ENCODE measurements around the gene PIEZO2. TPM values are rescaled to one million over a fixed set of nuclear protein-coding genes. Genes with fewer than 3 reads are reported as not detected.

Gene PIEZO2
- total RNA-seq, 4 donors from 2014 or later, result 0.64 to 1.8 (median 1.6) TPM

- no peak overlapping the region for H3K4me3 ChIP-seq
- TF ChIP-seq CTCF (IDR thresholded peaks at IDR 0.05) (no peak), EP300 (IDR thresholded peaks at IDR 0.05) (no peak), POLR2AphosphoS5 (IDR thresholded peaks at IDR 0.05) (no peak), POLR2A (IDR thresholded peaks at IDR 0.05) (no peak)
- no peaks in the 10 kb centered on the region for H3K4me1 ChIP-seq
- H3K27me3 ChIP-seq, result no peaks in the 10 kb centered on the region
- no peak for ATAC-seq
- WGBS, 2 donors (ENCODE audit: low coverage in 1 of 2), result 72 to 83% methylated on average over 6 to 7 of the region's 7 CpGs
- no peak overlapping the region for H3K27ac ChIP-seq
- H3K36me3 ChIP-seq, result no peaks in the 10 kb centered on the region
- no peaks in the 10 kb centered on the region for H3K9me3 ChIP-seq
Observed at GRCh38 chr18:10669441-10670100, 479.8 kb downstream of the PIEZO2 start.

GRCh38 chr18:10663750-10664149 is 485.6 kb downstream of the PIEZO2 start:
- H3K36me3 ChIP-seq, result no peaks in the 10 kb centered on the region
- 54 to 57% methylated on average over 1 to 8 of the region's 9 CpGs for WGBS, 2 donors (ENCODE audit: low coverage in 1 of 2)
- ATAC-seq, result no peak

GRCh38 chr18:10661317-10661716 is 488.1 kb downstream of the PIEZO2 start:
- Histone ChIP-seq H3K27me3 (no peaks in the 10 kb centered on the region), H3K4me1 (peaks cover 0 to 24% (median 6%) of the 10 kb centered on the region in 3 donors), H3K9me3 (no peaks in the 10 kb centered on the region), H3K27ac (peak overlapping the region in 2 of 4 donors; percentile 36 to 56), H3K4me3 (no peak overlapping the region), H3K36me3 (no peaks in the 10 kb centered on the region)
- peak; percentile 65 for ATAC-seq
- TF ChIP-seq POLR2AphosphoS5 (IDR thresholded peaks at IDR 0.05), result peak; percentile 25
- no peak for TF ChIP-seq POLR2A (IDR thresholded peaks at IDR 0.05)
- TF ChIP-seq EP300 (IDR thresholded peaks at IDR 0.05), result no peak
- 21 to 64% methylated on average over 2 of the region's 2 CpGs for WGBS, 2 donors (ENCODE audit: low coverage in 1 of 2)

More at GRCh38 chr18:10663750-10664149, 485.6 kb downstream of the PIEZO2 start:
- Histone ChIP-seq H3K4me3 (no peak overlapping the region), H3K27ac (no peak overlapping the region), H3K27me3 (no peaks in the 10 kb centered on the region), H3K4me1 (peaks cover 0 to 24% (median 6%) of the 10 kb centered on the region in 3 donors), H3K9me3 (no peaks in the 10 kb centered on the region)
- TF ChIP-seq POLR2A (IDR thresholded peaks at IDR 0.05) (no peak), EP300 (IDR thresholded peaks at IDR 0.05) (no peak), POLR2AphosphoS5 (IDR thresholded peaks at IDR 0.05) (no peak), CTCF (IDR thresholded peaks at IDR 0.05) (no peak)

GRCh38 chr18:10660179-10660884 is 489.0 kb downstream of the PIEZO2 start:
- WGBS, 2 donors (ENCODE audit: low coverage in 1 of 2), result 26 to 49% methylated on average over 2 to 9 of the region's 13 CpGs
- Histone ChIP-seq H3K36me3 (no peaks in the 10 kb centered on the region), H3K9me3 (no peaks in the 10 kb centered on the region), H3K27me3 (no peaks in the 10 kb centered on the region), H3K27ac (peak overlapping the region in 3 of 4 donors; percentile 11 to 56 (median 36)), H3K4me3 (no peak overlapping the region), H3K4me1 (peaks cover 0 to 24% (median 6%) of the 10 kb centered on the region in 3 donors)
- peak; percentile 81 for ATAC-seq
- peak; percentile 57 for TF ChIP-seq POLR2AphosphoS5 (IDR thresholded peaks at IDR 0.05)
- no peak for TF ChIP-seq EP300 (IDR thresholded peaks at IDR 0.05)

GRCh38 chr18:10659594-10659993 is 489.8 kb downstream of the PIEZO2 start:
- TF ChIP-seq EP300 (IDR thresholded peaks at IDR 0.05), result no peak
- TF ChIP-seq POLR2A (IDR thresholded peaks at IDR 0.05), result no peak
- no peak for TF ChIP-seq CTCF (IDR thresholded peaks at IDR 0.05)
- TF ChIP-seq POLR2AphosphoS5 (IDR thresholded peaks at IDR 0.05), result no peak
- Histone ChIP-seq H3K4me3 (no peak overlapping the region), H3K27me3 (no peaks in the 10 kb centered on the region), H3K36me3 (no peaks in the 10 kb centered on the region), H3K4me1 (peaks cover 0 to 24% (median 6%) of the 10 kb centered on the region in 3 donors), H3K9me3 (no peaks in the 10 kb centered on the region), H3K27ac (peak overlapping the region in 2 of 4 donors; percentile 36 to 56)
- ATAC-seq, result no peak
- whole genome bisulfite sequencing, 2 donors (ENCODE audit: low coverage in 1 of 2), result 60 to 86% methylated on average over 1 to 2 of the region's 5 CpGs

Measured in gastroesophageal sphincter (tissue), 4 donors.